Spleen (tissue), 7 donors: ENCODE measurements around the gene OTOS.

ENCODE experiments used
- POLR2AphosphoS5 ChIP-seq, 3 donors: sonication (generic); formaldehyde crosslinking; IDR thresholded peaks; one replicate each; pipeline ENCODE4 v1.5.1; 2017; ENCODE audit warnings: antibody characterized with exemption in 3 of 3
- TF ChIP-seq, protein P1 (sequence below), 11 experiments: fragments of 200-600 bp in 7 of 11; fragments of 450-650 bp in 4 of 11; sonication (generic) in 4 of 11; IDR thresholded peaks in 8 of 11; conservative IDR thresholded peaks in 3 of 11; 1 replicate in 7 of 11; 2 replicates in 4 of 11; pipeline versions ENCODE4 v1.4.0 to v1.8.0; 2016 to 2021; ENCODE audit warnings: antibody characterized with exemption in 11 of 11, inconsistent platforms in 4 of 11, mild to moderate bottlenecking in 1 of 11
- donor health status: DM: no; HTN: no; CAD: no; lungs with moderate emphysema.
- donor health status: DM: no; HTN: no; CAD: no.
- donor health status: DM: no; HTN: no; CAD: no.

DNA sequence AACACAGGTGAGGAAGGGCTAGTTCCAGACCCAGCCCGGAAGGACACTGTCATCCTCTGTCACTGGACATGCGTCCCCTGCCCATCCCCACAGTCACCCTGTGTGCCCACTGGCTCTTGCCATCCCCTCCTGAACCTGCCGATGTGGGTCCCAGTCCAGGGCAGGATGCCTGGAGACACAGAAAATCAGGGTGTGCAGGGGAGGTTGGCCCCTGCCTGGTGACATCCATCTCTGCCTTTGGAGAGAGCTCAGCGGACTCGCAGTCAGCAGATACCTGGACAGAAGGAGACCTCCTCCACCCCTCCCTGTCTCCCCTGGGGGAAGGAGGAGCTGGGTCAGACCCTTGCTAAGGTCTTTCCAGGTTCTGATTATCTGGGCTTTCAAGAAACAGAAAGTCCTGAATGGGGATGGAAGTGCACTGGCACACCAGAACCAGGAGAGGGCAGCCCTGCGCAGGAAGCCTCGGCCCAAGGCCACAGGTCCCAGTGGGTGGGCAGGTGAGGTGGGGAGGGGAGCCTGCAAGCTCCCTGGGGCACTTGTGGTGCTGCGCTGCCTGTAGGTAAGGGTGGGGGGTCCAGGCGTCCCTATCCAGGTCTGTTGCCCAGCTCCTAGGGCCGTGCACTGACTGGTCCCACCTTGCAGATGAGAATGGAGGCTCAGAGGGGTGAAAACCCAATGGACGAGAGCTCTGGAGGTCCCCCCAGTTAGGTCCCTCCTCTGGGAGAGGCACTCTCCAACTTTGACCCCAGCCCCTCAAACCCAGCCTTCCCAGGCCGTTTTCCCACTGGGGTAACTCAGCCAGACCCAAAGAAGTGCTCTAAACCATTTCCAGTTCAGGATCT, 9.7 kb upstream of the OTOS start:
- TF ChIP-seq, protein P1, sequence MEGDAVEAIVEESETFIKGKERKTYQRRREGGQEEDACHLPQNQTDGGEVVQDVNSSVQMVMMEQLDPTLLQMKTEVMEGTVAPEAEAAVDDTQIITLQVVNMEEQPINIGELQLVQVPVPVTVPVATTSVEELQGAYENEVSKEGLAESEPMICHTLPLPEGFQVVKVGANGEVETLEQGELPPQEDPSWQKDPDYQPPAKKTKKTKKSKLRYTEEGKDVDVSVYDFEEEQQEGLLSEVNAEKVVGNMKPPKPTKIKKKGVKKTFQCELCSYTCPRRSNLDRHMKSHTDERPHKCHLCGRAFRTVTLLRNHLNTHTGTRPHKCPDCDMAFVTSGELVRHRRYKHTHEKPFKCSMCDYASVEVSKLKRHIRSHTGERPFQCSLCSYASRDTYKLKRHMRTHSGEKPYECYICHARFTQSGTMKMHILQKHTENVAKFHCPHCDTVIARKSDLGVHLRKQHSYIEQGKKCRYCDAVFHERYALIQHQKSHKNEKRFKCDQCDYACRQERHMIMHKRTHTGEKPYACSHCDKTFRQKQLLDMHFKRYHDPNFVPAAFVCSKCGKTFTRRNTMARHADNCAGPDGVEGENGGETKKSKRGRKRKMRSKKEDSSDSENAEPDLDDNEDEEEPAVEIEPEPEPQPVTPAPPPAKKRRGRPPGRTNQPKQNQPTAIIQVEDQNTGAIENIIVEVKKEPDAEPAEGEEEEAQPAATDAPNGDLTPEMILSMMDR (IDR thresholded peaks at IDR 0.05 in 8 of 11, conservative IDR thresholded peaks at IDR 0.05 in 3 of 11), result peak in 8 of 11 experiments; percentile 7 to 72 (median 55)
- no peak for TF ChIP-seq POLR2AphosphoS5 (IDR thresholded peaks at IDR 0.05)
